ENCODE results near the gene ZMIZ1.

Gene ZMIZ1

DNA sequence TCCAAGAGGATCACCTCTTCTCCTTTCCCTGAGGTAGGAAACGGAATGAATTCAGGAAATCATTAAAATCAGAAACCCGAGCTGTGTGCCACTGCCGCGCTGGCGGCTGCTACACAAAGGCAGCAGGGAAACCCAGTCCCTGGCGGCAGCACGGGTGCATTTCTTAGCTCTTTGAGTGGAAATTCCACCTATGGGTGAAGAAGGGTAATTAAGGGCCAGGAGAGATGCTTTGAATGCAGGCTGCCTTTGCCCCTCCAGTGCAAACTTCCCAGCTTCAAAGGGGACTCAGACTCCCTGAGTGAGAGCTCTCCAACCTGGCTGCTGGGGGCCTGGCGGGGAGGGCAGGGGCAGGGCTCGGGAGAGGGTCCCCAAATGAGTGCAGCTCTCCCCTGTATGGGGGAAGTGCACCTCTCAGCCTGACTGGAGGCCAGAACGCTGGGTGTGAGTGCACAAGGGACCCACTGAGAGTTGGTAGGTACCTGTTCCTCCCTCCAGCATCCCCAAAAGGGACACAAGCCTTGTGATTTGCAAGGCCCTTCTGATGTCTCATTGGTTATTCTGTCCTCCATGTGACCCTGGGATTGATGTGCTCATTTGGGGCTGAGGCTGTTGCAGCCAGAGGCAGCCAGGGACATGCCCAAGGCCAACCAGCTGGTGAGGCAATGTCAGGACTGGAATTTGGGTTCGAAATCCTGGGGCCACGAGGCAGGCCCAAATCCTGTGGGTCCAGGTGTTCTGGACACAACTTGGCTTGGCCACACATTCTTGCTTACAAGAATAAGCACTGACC lies 16.3 kb upstream of the ZMIZ1 start:
- TF ChIP-seq, protein P1, sequence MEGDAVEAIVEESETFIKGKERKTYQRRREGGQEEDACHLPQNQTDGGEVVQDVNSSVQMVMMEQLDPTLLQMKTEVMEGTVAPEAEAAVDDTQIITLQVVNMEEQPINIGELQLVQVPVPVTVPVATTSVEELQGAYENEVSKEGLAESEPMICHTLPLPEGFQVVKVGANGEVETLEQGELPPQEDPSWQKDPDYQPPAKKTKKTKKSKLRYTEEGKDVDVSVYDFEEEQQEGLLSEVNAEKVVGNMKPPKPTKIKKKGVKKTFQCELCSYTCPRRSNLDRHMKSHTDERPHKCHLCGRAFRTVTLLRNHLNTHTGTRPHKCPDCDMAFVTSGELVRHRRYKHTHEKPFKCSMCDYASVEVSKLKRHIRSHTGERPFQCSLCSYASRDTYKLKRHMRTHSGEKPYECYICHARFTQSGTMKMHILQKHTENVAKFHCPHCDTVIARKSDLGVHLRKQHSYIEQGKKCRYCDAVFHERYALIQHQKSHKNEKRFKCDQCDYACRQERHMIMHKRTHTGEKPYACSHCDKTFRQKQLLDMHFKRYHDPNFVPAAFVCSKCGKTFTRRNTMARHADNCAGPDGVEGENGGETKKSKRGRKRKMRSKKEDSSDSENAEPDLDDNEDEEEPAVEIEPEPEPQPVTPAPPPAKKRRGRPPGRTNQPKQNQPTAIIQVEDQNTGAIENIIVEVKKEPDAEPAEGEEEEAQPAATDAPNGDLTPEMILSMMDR (conservative IDR thresholded peaks at IDR 0.05; ENCODE audit: control insufficient read depth, insufficient read depth, low read depth, low read length): no peak
- H3K4me3 ChIP-seq (ENCODE audit: control insufficient read depth, low read depth, low read length): no peak overlapping the region
- DNase-seq (ENCODE audit: low read depth): no peak

DNA sequence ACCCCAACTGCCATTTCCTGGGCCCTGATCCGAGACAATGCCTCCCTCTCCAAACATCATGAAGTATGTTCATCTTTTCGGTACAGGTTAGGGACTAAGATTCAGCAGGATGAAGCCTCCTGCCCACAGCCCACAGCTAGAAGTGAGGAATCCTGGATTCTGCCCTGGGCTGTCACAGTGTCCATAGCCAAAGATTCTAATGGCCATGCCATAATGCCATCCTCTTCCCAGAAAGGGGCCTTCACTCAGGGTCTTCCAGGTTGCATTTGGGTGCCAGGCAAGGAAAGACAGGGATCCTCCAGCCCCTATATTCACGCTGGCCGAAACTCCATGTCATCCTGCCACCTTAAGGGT lies 15.7 kb upstream of the ZMIZ1 start:
- DNase-seq (ENCODE audit: low read depth): no peak
- no peak overlapping the region for H3K4me3 ChIP-seq (ENCODE audit: control insufficient read depth, low read depth, low read length)
- TF ChIP-seq, protein P1 (conservative IDR thresholded peaks at IDR 0.05; ENCODE audit: control insufficient read depth, insufficient read depth, low read depth, low read length): no peak

DNA sequence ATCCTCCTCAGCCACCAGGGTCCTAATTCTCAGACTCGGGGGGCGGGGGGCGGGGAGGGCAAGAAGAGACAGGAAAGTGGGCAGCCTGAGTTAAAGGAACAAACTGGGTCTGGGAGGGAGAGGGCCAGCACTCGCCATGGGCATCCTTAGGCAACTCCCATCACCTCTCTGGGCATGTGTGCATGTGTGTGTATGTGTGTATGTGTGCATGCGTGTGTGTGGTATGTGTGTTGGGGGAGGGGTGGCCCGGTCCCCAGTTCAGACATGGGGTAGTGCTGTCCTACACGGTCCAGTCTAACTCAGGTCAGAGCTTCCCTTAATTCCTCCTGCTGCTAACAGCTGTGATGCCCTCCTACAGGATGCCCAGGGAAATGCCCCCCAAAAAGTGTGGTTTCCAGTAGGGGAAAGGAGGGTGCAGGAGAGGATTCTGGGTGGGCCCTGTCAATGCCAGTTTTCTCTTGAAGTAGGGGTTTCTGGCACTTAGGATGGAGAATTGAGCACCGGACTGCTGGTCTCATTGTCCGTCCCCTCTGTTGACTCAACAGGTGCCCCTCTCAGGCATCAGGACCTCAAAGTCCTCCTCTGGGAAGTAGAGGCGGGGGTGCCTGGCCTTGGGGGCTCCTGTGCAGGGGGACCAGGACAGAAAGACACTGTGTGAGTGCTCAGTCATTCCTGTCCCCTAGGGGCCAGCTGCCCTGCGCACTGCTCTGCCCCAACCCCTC lies 15.1 kb upstream of the ZMIZ1 start:
- TF ChIP-seq, protein P1 (conservative IDR thresholded peaks at IDR 0.05; ENCODE audit: control insufficient read depth, insufficient read depth, low read depth, low read length): no peak

GRCh38 chr10:79054203-79055099 lies 14.3 kb upstream of the ZMIZ1 start:
- H3K4me3 ChIP-seq (ENCODE audit: control insufficient read depth, low read depth, low read length): no peak overlapping the region
- TF ChIP-seq, protein P1 (conservative IDR thresholded peaks at IDR 0.05; ENCODE audit: control insufficient read depth, insufficient read depth, low read depth, low read length): no peak
- no peak for DNase-seq (ENCODE audit: low read depth)

More for the DNA sequence above, 15.1 kb upstream of the ZMIZ1 start:
- H3K4me3 ChIP-seq (ENCODE audit: control insufficient read depth, low read depth, low read length): no peak overlapping the region
- no peak for DNase-seq (ENCODE audit: low read depth)

DNA sequence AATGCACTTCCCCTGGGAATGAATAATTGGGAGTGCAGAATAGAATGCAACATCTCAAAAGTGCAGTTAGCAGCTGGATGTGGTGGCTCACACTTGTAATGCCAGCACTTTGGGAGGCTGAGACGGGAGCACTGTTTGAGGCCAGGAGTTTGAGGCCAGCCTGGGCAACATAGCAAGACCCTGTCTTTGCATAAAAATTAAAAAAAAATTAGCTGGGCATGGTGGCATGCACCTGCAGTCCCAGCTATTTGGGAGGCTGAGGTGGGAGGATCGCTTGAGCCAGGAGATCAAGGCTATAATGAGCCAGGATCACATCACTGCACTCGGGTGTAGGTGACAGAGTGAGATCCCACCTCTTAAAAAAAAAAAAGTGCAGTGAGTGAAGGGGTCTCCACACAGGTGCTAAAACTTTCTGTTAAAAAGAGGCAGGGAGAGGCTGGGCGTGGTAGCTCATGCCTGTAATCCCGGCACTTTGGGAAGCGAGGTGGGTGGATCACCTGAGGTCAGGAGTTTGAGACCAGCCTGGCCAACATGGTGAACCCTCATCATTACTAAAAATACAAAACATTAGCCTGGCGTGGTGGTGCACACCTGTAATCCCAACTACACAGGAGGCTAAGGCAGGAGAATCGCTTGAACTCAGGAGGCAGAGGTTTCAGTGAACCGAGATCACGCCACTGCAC lies 13.5 kb upstream of the ZMIZ1 start:
- TF ChIP-seq, protein P1 (conservative IDR thresholded peaks at IDR 0.05; ENCODE audit: control insufficient read depth, insufficient read depth, low read depth, low read length): no peak
- DNase-seq (ENCODE audit: low read depth): no peak
- no peak overlapping the region for H3K4me3 ChIP-seq (ENCODE audit: control insufficient read depth, low read depth, low read length)

GRCh38 chr10:79055892-79056291 lies 12.9 kb upstream of the ZMIZ1 start:
- no peak for DNase-seq (ENCODE audit: low read depth)
- no peak overlapping the region for H3K4me3 ChIP-seq (ENCODE audit: control insufficient read depth, low read depth, low read length)
- TF ChIP-seq, protein P1 (conservative IDR thresholded peaks at IDR 0.05; ENCODE audit: control insufficient read depth, insufficient read depth, low read depth, low read length): no peak
